Glutamatergic neuron (in vitro differentiated cells): ENCODE data around the gene KCNAB2. TPM values are rescaled to one million over a fixed set of nuclear protein-coding genes. Genes with fewer than 3 reads are reported as not detected.

Experiments used
- DNase-seq: peaks from one replicate; pipeline ENCODE4 v3.0.0; 2022
- H3K27ac Mint-ChIP-seq: one replicate; pipeline ENCODE4 v1.8.0; 2020; ENCODE audit warnings: mild to moderate bottlenecking, mixed read lengths, inconsistent platforms; ENCODE audit not compliant: unreplicated experiment
- H3K27me3 Mint-ChIP-seq: one replicate; pipeline ENCODE4 v1.8.0; 2020; ENCODE audit warnings: mild to moderate bottlenecking, moderate library complexity, mixed read lengths, inconsistent platforms; ENCODE audit not compliant: unreplicated experiment
- H3K36me3 Mint-ChIP-seq: one replicate; pipeline ENCODE4 v1.8.0; 2020; ENCODE audit warnings: mild to moderate bottlenecking, mixed read lengths, inconsistent platforms; ENCODE audit not compliant: unreplicated experiment
- H3K4me1 Mint-ChIP-seq: one replicate; pipeline ENCODE4 v1.8.0; 2020; ENCODE audit warnings: mild to moderate bottlenecking, low read depth, mixed read lengths, inconsistent platforms; ENCODE audit not compliant: unreplicated experiment
- H3K4me3 Mint-ChIP-seq: one replicate; pipeline ENCODE4 v1.8.0; 2020; ENCODE audit warnings: mild to moderate bottlenecking, mixed read lengths, inconsistent platforms; ENCODE audit not compliant: unreplicated experiment
- H3K9me3 Mint-ChIP-seq: one replicate; pipeline ENCODE4 v1.8.0; 2020; ENCODE audit warnings: mild to moderate bottlenecking, moderate library complexity, mixed read lengths, inconsistent platforms; ENCODE audit not compliant: unreplicated experiment
- CTCF ChIP-seq: fragments of 200-600 bp; sonication (generic); IDR thresholded peaks from one replicate; pipeline ENCODE4 v1.5.0; 2021; ENCODE audit not compliant: partially characterized antibody, unreplicated experiment
- total RNA-seq: library from RNA; stranded (reverse); fragmentation: NEBNext Ultra II Directional; extraction: Animal tissue kit (Norgen Biotek cat#: 25700); gene quantifications from one replicate; pipeline ENCODE4 v1.2.1, GENCODE V29; 2021; ENCODE audit not compliant: unreplicated experiment

Gene KCNAB2
- total RNA-seq, 1 donor from 2014 or later, result 20.4 TPM

- TF ChIP-seq CTCF, result no peak
- Mint-ChIP-seq H3K9me3 (peaks cover 7% of the 10 kb centered on the region), H3K36me3 (no peaks in the 10 kb centered on the region), H3K4me1 (peaks cover 11% of the 10 kb centered on the region), H3K27me3 (peaks cover 7% of the 10 kb centered on the region), H3K27ac (no peak overlapping the region), H3K4me3 (no peak overlapping the region)
- DNase-seq, result no peak
These were observed 36.3 kb upstream of the KCNAB2 start for GRCh38 chr1:6009120-6010040.

- H3K36me3 Mint-ChIP-seq, result no peaks in the 10 kb centered on the region
- no peak for TF ChIP-seq CTCF
- peaks cover 7% of the 10 kb centered on the region for H3K9me3 Mint-ChIP-seq
- H3K4me1 Mint-ChIP-seq, result peaks cover 9% of the 10 kb centered on the region
- H3K27ac Mint-ChIP-seq, result no peak overlapping the region
- no peak for DNase-seq
- H3K27me3 Mint-ChIP-seq, result peaks cover 7% of the 10 kb centered on the region
- H3K4me3 Mint-ChIP-seq, result no peak overlapping the region
These were observed 35.1 kb upstream of the KCNAB2 start for GRCh38 chr1:6010554-6010953.

GRCh38 chr1:6011161-6011945 lies 34.3 kb upstream of the KCNAB2 start:
- no peak for DNase-seq
- peaks cover 11% of the 10 kb centered on the region for H3K4me1 Mint-ChIP-seq
- no peak overlapping the region for H3K27ac Mint-ChIP-seq
- TF ChIP-seq CTCF, result no peak
- no peaks in the 10 kb centered on the region for H3K36me3 Mint-ChIP-seq
- peaks cover 7% of the 10 kb centered on the region for H3K27me3 Mint-ChIP-seq
- H3K4me3 Mint-ChIP-seq, result no peak overlapping the region
- peaks cover 7% of the 10 kb centered on the region for H3K9me3 Mint-ChIP-seq

GRCh38 chr1:6011946-6012258 lies 33.8 kb upstream of the KCNAB2 start:
- peaks cover 12% of the 10 kb centered on the region for H3K4me1 Mint-ChIP-seq
- no peak overlapping the region for H3K27ac Mint-ChIP-seq
- H3K27me3 Mint-ChIP-seq, result peaks cover 7% of the 10 kb centered on the region
- H3K4me3 Mint-ChIP-seq, result no peak overlapping the region
- peaks cover 7% of the 10 kb centered on the region for H3K9me3 Mint-ChIP-seq
- H3K36me3 Mint-ChIP-seq, result no peaks in the 10 kb centered on the region
- TF ChIP-seq CTCF, result no peak
- no peak for DNase-seq
